GM18951 (cell line): Measurements from ENCODE around the gene C1orf94.

Experiments
- POLR2A ChIP-seq: IDR thresholded peaks from 4 replicates; pipeline ENCODE4 v1.6.1; 2011; ENCODE audit warnings: mild to moderate bottlenecking; ENCODE audit not compliant: insufficient read length, insufficient read depth; ENCODE audit errors: extremely low read depth
- in situ Hi-C: fragments of 300-500 bp; cut with MboI; formaldehyde crosslinking; loops from one replicate; pipeline ENCODE4 v1.12.0; 2022; ENCODE audit warnings: low sequenced_read_pairs, mixed read lengths, inconsistent platforms; ENCODE audit not compliant: unreplicated experiment

Gene C1orf94

GRCh38 chr1:34176830-34177603, at the start of gene C1orf94:
C1orf94 (plus strand) TSS chr1:34176907; CDS start chr1:34177790, 883 bp downstream.
- no peak for TF ChIP-seq POLR2A
- in situ Hi-C loops, result no loop called here

GRCh38 chr1:34127006-34128000, 49.4 kb upstream of the C1orf94 start:
- TF ChIP-seq POLR2A, result no peak
- in situ Hi-C loops, result no loop called here

GRCh38 chr1:34128186-34128889, 48.4 kb upstream of the C1orf94 start:
- TF ChIP-seq POLR2A, result no peak
- in situ Hi-C loops, result no loop called here

GRCh38 chr1:34129630-34130029, 47.1 kb upstream of the C1orf94 start:
- in situ Hi-C loops, result no loop called here
- no peak for TF ChIP-seq POLR2A

GRCh38 chr1:34130306-34130705, 46.4 kb upstream of the C1orf94 start:
- in situ Hi-C loops, result no loop called here
- TF ChIP-seq POLR2A, result no peak

GRCh38 chr1:34131396-34132160, 45.1 kb upstream of the C1orf94 start:
- TF ChIP-seq POLR2A, result no peak
- in situ Hi-C loops, result no loop called here

GRCh38 chr1:34132161-34132420, 44.6 kb upstream of the C1orf94 start:
- in situ Hi-C loops, result no loop called here
- TF ChIP-seq POLR2A, result no peak

- in situ Hi-C loops, result no loop called here
- no peak for TF ChIP-seq POLR2A
Measured at GRCh38 chr1:34137411-34137810, 39.3 kb upstream of the C1orf94 start.

- TF ChIP-seq POLR2A, result no peak
- in situ Hi-C loops, result no loop called here
Measured at GRCh38 chr1:34140011-34140676, 36.6 kb upstream of the C1orf94 start.

- in situ Hi-C loops, result no loop called here
- no peak for TF ChIP-seq POLR2A
Measured at GRCh38 chr1:34143975-34144374, 32.7 kb upstream of the C1orf94 start.

- in situ Hi-C loops, result no loop called here
- no peak for TF ChIP-seq POLR2A
Measured at GRCh38 chr1:34144766-34145165, 31.9 kb upstream of the C1orf94 start.

- TF ChIP-seq POLR2A, result no peak
- in situ Hi-C loops, result no loop called here
Measured at GRCh38 chr1:34147301-34147700, 29.4 kb upstream of the C1orf94 start.
